Measurements from ENCODE around the gene EPHB1.

EPHB1 gene

DNA sequence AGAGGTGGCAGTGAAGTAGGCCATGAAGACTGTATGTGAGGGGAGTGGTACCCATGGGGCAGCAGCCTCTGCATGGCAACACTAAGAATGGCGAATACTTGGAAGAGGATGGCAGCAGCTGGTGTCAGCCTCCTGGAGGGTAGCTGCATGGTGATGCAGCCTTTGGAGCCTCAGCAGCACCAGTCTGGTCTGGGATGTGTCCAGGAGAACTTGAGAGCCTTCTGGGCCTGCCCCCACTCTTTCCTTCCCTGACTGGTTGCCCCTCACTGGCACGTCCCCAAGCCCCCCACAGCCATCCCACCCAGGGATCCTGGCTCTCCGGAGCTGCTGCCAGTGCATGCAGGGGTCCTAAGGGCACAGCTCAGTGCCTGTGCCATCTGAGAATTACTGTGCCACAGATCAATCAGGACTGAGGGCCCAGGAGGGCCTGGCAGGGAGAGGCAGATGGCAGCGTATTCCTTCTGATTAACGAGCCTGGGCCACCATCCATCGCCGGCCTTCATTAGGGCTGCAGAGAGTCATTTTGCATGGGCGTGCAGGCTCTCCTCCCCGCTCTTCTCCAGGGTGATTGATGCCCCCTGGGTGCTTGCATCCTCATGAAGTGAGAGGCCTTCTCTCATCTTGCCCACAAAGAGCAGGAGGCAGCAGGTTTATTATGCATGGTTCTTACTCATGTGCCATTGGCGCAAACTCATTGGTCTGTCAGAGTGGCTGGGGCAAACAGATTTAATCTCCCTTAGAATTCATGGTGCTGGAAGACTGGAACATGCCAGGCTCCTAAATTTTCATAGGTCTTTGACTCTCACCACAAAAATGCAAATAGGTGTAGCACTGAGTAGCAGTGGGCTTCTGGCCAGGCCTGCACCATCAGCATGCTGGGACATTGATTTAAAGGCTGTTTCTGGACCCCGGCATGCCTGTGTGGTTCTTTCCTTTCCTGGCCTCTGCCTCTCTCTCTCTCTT lies 116.8 kb downstream of the EPHB1 start:
- DNase-seq (ENCODE audit: low spot score): no peak

DNA sequence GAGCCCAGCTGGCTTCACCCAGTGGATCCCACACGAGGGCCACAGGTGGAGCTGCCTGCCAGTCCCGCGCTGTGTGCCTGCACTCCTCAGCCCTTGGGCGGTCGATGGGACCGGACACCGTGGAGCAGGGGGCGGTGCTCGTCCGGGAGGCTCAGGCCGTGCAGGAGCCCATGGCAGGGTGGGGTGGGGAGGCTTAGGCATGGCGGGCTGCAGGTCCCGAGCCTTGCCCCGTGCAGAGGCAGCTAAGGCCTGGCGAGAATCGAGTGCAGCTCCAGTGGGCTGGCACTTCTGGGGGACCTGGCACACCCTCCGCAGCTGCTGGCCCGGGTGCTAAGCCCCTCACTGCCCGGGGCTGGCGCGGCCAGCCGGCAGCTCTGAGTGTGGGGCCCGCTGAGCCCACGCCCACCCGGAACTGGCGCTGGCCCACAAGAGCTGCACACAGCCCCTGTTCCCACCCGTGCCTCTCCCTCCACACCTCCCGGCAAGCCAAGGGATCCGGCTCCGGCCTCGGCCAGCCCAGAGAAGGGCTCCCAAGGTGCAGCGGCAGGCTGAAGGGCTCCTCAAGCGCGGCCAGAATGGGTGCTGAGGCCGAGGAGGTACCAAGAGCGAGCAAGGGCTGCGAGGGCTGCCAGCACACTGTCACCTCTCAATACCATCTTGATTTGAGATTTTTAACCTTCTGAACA lies 121.4 kb downstream of the EPHB1 start:
- no peak for DNase-seq (ENCODE audit: low spot score)

DNA sequence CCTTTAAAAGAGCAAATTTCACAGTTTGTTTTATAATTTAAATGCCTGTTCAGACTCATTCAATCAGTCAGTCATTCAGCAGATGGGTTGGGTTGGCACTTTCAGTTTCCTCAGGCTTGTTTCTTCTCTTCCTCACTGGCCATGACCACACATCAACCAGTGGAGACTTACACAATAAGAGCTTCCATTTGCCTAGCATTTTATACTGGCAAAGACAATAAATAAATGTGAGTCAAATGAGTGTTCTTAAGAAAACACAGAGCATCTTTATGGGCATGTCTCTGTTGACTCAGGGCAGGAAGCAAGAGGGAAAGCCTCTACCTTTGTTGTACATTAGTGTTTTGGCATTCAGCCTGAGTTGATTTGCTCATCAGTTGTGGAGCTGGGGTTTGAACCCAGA lies 122.6 kb downstream of the EPHB1 start:
- no peak for DNase-seq (ENCODE audit: low spot score)

DNA sequence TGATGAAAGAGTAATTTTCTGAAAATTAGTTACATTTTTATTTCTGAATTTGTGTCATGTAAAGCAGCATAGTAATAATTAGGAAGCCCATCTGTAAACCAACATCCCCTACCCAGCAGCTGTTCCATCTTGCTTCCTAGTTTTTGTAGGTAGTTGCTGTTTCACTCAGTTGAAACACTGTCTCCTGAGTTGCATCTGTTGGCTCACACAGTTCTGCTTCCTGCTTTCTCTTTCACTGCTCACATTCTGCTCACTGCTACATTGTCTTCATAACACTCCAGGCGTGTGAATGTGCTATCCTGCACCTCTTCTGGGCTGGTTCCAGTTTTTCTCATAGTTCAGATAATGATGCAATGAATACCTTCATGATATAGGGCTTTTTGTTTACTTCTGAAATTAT lies 123.4 kb downstream of the EPHB1 start:
- DNase-seq (ENCODE audit: low spot score): no peak

DNA sequence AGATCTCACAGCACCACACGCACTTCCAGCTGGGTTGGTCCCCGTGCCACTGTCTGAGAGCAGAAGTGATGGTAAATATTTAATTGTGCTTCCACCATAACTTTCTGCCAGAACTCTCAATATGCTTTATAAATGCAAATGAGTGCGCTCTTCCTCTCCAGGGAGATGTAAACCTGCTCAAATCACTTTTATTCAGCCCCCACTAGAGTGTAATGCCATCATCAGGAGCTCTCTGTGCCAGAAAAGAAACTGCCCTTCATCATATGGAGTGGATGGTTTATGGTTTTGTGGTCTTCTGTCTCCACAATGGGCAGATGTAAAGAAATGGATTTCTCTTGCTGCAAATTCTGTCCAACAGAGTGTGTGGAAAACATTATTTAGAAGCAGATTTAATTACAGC lies 127.0 kb downstream of the EPHB1 start:
- DNase-seq (ENCODE audit: low spot score): no peak

DNA sequence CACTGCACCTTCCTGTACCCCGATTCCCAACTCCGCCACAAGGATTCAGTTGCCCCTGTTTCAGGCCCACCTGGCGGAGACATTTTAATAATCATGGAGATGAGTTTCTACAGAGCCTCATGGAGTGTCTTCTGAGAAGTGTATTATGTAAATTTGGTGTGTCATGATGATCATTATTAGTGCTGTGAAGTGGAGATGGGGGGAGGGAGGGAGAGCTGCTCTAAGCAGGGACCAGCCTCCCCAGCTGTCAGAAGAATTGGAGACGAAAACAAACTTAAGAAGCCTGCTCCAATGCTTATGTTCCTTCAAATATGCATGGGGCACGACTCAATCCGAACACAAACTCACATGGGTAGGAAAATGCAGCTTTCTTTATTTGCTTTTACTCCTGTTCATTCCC lies 127.8 kb downstream of the EPHB1 start:
- no peak for DNase-seq (ENCODE audit: low spot score)

DNA sequence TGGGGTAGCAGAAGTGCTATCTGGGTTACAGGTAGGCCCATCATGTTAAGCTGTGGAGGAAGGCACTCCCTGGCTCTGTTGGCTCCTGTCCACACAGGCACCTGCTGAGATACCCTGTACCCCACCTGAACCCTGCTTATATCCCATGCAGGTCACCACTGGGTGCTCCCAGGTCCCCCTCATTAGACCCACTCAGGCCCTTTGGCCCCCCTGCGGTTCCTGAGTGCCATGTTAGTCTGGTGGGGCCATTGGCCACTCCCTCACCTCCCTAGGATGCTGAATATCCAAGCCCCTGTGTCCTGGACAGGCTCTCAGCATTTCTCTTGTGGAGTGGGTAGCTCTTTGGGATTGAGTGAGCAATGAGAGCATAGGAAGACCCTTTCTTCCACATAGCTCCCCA lies 128.2 kb downstream of the EPHB1 start:
- no peak for DNase-seq (ENCODE audit: low spot score)

DNA sequence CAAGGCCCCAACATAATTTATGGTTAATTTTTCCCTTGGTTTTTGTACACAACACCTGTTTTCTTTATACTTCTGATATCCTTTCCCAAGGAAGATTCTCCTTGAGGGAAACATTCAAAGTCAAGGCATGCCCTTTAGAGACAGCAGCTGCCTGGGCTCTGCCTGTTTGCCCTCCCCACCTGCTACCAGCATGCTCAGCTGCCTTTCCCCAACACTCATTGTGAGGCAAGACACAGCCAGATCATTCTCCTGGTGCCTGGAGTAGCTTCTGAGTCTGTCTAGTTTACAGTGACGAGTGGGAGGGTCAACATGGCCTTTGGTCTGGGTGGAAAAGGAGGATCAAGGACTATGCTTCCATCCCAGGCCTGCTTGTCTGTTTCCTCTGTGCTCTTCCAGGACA lies 132.5 kb downstream of the EPHB1 start:
- DNase-seq (ENCODE audit: low spot score): no peak

DNA sequence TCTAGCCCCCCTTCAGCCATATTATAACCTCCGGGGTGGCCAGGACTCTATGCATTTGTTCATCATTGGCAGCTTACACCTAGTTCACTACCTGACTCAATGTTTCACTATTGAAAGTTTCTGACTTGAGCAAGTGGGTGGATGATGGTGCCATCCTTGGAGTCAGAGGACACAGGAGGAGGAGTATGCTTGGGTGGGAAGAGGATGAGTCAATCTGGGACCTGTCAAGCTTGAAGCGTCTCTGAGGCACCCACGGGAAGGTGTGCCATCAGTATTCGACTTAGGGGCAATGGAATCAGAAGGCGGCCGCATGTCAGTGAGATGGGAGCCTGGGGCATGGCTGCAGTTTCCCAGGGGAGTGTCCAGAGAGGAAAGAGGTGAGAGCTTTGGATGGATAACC lies 133.3 kb downstream of the EPHB1 start:
- no peak for DNase-seq (ENCODE audit: low spot score)

DNA sequence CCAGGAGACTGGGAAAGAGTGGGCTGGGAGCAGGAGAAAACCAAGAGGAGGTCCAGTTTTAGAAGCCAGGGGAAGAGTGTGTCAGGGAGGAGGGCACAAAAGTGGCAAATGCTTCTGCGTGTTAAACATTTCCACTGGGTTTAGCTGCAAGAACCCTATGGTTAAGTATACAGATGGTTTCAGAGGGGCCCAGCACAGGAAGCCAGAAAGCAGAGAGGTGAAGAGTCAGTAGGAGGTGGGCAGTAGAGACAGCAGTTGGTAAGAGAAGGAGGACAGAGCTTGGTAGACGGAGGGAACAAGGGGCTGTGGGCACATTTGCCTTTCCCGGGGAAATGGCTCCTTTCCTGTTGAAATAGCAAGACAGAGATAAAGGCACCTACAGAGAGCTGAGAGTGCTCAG lies 133.8 kb downstream of the EPHB1 start:
- no peak for DNase-seq (ENCODE audit: low spot score)

DNA sequence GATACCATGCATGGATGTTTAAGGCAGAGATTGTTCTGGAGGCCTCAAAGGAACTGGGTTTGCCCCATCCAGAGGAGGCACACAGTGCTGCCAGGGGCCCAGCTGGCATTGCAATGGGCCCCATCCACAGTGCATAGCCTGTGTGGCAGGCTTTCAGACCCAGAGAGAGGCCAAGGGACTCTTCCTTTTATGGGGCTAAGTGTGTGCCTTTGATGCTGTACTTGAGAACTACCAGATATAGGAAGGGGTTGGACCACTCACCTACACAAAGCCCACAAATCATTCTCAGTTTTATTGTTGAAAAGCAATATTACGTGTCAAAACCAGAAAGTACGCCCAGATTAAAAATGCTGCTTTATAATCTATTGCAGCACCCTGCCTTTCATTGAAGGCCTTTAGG lies 134.9 kb downstream of the EPHB1 start:
- DNase-seq (ENCODE audit: low spot score): no peak

DNA sequence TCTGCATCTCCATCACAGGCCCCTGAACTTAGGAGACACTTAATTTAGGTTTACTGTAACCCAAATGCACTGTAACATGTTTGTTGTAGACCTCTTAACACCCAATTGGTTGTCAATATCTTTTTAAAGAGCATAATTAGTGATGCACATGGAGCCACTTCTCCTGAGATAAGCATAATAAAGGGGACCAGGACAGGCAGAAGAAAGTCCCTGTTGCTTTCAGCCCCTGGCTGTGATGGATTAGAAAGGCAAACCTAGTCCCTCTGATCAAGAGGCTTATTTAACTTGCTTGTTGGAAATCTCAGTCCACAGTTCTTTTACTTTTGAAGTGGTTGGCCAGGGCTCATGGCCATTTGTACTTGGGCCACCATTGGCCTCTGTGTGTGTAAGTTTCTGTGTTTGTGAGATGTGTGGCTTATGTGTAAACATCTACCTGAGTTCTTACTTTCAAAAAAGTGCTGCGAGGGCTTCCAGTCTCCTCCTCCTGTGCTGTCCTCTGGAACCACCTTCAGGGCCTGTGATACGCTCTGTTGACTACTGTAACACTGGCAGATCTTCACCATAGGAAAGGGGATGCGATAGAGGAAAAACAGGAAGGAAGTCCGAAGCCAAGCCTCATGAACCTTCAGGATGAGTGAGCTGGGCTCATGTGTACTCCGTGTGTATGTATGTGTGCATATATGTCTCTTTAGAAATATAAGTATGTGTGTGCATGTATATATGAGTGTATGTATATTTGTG lies 136.2 kb downstream of the EPHB1 start:
- no peak for DNase-seq (ENCODE audit: low spot score)

DNA sequence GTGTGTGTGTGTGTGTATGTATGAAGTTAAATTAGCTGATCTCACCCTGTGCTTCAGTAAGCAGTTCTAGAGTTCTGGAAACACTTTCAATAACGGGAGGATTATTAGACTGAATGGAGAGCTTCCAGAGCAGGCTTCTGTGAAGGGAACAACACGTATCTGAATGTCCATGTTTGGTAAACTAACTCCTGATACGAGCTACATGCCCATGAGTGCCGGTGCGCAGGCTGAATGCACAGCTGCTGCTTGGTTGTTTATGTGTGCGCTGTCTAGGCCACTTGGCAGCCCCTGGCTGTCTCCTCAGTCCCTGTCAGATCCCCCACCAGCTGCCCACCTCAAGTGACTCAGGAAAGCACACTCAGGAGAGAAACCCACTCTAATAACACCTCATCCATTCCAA lies 137.0 kb downstream of the EPHB1 start:
- no peak for DNase-seq (ENCODE audit: low spot score)

DNA sequence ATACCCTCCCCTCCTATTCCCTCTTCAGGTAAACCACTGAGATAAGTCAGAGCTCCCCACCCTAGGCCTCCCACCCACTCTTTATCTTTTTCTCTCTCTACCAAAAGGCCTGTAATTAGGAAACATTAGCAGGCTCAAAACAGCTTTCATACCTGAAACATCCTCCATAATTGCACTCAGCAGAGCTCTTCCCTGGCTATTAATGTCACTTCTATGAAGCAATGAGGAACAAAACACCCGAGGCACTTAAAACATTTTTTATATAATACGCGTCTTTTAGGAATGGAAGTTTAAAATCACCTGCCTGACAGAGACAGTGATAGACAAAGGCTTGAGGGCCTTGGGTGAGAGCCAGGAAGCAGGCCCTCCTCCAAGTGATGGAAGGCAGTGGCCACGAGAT lies 138.9 kb downstream of the EPHB1 start:
- DNase-seq (ENCODE audit: low spot score): no peak

DNA sequence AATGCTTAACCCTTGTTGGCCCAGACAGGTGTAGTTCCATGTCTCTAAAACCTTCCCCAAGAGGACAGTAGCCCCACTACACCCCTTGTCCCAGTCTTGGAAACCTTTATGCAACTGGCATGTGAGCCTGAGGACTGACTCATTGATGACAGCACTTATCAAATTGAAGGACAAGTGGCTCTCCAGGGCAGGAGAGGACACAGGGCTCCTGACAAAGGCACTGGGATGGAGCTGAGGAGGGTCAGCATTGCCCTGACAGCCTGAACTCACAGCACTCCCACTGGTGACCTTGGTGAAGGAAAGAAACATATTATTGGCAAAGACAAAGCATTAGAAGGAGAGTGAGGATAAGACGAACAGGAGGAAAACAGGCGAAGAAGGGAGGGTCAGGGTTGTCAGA lies 139.9 kb downstream of the EPHB1 start:
- no peak for DNase-seq (ENCODE audit: low spot score)

DNA sequence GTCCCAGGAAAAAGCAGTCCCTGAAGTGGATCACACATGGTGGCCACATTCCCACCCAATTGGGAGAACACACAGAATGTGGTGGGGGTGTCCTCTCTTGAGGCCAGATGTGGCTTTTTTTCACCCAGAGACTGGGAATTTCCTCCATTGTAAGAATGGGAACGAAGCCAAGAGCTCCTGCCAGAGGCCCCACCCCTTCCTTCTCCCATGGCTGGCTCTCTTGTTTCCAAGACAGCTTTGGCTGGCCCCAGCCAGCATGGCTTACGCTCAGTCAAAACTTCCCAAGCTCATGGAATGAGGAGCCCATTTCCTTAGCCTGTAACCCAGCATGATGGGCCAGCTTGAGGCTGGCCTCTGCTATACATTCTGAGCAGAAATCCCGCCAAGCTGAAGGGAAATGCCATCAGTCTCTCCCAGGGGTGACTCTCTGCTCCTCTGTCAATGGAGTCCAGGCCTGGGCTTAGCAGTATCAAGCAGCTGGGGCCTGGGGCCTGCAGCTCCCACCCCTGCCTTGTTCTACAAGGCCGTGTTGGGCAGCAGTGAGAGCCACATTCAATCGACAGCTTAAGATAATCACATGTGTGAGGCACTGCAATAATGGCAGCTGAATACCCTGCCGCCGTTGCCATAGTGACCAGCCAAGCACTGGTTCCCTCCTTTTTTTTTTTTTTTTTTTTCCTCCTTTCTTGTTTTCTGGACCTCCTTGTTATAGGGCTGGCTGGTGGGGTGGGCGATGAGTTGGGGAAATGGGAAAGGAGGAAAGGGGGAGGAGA lies 142.4 kb downstream of the EPHB1 start:
- no peak for DNase-seq (ENCODE audit: low spot score)

DNA sequence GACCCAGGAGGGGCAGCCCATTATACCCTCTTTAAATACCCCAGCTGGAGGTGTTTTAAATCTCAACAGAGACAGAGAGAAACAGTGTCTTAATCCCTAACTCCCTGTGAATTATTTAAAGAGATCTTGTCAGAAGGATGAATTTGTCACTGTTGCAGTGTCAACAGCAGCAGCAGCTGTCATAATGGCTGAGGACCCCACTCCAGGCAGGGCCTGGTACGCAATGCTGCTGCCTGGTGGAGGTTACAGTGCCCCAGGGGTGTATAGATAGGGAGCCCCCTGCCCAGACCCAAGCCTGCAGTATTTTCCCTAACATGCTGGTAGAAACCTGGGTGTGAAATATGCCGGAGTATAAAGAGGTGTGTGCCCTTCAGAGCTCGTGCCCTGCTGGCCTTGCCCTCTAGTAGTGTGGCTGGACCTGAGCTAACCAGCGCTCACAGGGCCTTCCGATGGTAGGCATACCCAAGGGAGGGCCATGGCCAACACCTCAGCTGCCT lies 143.0 kb downstream of the EPHB1 start:
- DNase-seq (ENCODE audit: low spot score): no peak

DNA sequence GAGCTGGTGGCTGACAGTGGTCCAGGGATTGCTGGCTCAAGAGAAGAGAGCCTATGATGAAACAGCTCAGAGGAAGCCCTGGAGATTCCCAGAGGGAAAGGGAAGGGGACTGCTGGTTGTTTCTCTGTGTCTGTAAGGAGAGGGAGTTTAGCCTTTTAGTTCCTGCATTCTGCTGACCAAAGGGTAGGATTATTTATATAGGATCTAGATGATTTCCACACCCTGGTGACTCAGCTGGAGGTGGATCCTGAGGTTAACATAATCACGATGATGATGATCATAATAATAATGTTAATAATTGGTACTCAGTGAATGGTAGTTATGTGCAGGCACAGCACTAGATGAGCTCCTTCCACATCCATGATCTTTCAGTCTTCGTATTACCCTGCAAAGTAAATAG lies 144.9 kb downstream of the EPHB1 start:
- no peak for DNase-seq (ENCODE audit: low spot score)

DNA sequence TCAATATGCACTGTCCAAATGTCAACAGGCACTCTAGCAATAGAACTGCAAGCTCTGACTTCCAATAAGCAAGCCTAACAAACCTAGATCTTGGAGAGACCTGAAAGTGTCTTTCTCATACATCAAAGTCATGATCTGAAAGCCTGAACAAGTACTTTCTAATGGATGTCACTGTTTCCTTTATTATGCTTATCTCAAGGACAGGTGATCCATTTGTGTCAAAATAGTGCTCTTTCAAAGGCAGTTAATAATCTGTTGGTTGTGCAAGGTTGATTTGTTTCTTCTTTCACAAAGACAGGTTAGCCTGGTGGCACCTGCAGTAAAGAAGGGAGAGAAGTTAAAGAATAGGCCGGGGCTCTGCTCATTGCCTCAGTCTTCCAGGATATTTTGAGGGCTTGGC lies 146.8 kb downstream of the EPHB1 start:
- no peak for DNase-seq (ENCODE audit: low spot score)

DNA sequence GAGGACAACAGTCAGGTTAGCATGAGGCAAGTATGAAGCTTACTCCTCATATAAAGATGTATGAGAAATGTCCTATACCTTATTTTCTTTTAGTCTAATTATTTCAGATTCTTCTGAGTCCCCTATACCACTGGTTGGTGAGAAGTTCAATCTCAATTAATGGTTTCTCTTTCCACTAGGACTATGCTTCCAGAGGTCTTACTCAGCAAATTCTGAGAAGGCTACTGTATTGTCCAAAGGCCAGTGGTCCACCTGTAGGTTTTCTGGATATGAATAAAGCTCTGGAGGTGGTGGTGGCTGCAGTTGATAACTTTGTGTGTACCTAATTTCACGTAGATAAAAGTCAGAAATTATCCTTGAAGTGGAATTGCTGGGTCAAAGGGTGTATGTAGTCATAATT lies 149.4 kb downstream of the EPHB1 start:
- DNase-seq (ENCODE audit: low spot score): no peak

DNA sequence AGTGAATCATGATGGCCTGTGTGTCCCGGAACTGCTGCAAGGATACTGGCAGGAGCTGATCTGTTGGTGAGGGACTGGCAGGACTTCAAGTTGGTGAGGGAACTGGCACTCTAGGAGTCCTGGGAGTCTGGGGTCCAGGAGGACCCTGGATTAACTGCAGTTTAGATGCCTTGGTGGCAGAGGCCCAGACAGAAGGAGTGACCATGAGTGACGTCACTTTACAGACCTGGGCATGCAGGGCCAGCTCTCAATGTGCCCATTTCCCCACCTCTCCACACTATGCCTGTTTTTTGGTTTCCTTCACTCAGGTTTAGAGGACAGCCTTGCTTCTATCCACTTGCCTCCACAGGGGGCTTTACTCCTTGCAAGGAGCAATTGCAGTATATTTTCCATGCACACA lies 154.1 kb downstream of the EPHB1 start:
- DNase-seq (ENCODE audit: low spot score): no peak

DNA sequence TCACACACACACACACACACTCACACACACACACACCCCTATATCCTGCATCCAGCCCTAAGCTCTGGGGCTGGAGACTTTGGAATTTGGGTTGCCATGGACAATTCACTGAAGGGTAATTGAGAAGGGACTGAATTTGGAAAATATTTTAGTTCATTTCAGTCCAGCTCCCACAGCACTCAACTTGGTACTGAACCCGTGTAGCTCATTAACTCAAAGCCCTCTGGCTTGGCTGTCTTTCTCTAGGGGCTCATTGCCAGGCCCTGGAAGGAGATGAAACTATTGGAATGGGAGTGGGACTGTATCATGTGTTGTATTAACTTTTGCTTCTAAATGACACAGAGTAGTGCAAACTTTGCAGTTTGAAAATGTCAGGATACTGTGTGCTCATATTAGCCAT lies 157.3 kb downstream of the EPHB1 start:
- no peak for DNase-seq (ENCODE audit: low spot score)

Data from HuH-7 (cell line).